NB4 (cell line): ENCODE data around the gene QARS1.

ENCODE experiments used
- CTCF ChIP-seq: IDR thresholded peaks from one replicate; pipeline ENCODE4 v1.5.1; 2012; ENCODE audit warnings: low read depth, low read length
- MAX ChIP-seq: IDR thresholded peaks from 2 replicates; pipeline ENCODE4 v1.6.1; 2011; ENCODE audit warnings: low read depth, low read length

- TF ChIP-seq MAX: no peak
- no peak for TF ChIP-seq CTCF
These were observed 19.1 kb upstream of the QARS1 start for GRCh38 chr3:49123687-49124086.
